Astrocyte (in vitro differentiated cells and primary cell): Measurements from ENCODE around the gene TMED4.
"Not testable (repeated sequence)": the region's sequence is repeated elsewhere in the genome, so short reads cannot be mapped to it uniquely, and the experiment has no call there.

Experiments
- EZH2 ChIP-seq: IDR thresholded peaks from 2 replicates; pipeline ENCODE4 v1.6.1; 2012; ENCODE audit warnings: mild to moderate bottlenecking, low read length, inconsistent platforms; ENCODE audit not compliant: insufficient read depth
- TF ChIP-seq, protein P1 (sequence below): IDR thresholded peaks from 2 replicates; pipeline ENCODE4 v1.5.1; 2011; ENCODE audit warnings: low read depth, mild to moderate bottlenecking, inconsistent platforms, low read length, moderate library complexity; ENCODE audit not compliant: insufficient read depth

DNA sequence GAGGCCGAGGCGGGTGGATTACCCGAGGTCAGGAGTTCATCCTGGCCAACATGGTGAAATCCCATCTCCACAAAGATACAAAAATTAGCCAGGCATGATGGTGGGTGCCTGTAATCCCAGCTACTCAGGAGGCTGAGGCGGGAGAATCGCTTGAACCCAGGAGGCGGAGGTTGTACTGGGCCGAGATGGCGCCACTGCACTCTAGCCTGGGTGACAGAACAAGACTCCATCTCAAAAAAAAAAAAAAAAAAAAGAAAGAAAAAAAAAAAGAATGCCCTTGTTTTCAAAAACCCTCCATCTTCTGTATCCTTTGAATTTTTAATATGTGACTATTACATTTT, 19.4 kb downstream of the TMED4 start:
- TF ChIP-seq, protein P1, sequence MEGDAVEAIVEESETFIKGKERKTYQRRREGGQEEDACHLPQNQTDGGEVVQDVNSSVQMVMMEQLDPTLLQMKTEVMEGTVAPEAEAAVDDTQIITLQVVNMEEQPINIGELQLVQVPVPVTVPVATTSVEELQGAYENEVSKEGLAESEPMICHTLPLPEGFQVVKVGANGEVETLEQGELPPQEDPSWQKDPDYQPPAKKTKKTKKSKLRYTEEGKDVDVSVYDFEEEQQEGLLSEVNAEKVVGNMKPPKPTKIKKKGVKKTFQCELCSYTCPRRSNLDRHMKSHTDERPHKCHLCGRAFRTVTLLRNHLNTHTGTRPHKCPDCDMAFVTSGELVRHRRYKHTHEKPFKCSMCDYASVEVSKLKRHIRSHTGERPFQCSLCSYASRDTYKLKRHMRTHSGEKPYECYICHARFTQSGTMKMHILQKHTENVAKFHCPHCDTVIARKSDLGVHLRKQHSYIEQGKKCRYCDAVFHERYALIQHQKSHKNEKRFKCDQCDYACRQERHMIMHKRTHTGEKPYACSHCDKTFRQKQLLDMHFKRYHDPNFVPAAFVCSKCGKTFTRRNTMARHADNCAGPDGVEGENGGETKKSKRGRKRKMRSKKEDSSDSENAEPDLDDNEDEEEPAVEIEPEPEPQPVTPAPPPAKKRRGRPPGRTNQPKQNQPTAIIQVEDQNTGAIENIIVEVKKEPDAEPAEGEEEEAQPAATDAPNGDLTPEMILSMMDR: not testable (repeated sequence)
- TF ChIP-seq EZH2: not testable (repeated sequence)
